IgD-negative memory B cell (primary cell): Measurements from ENCODE around the gene FLT3. TPM values are rescaled to one million over a fixed set of nuclear protein-coding genes. Genes with fewer than 3 reads are reported as not detected.
A peak's percentile ranks its signal among the peaks of the same experiment; 100 is the strongest.
"Not testable (repeated sequence)": the region's sequence is repeated elsewhere in the genome, so short reads cannot be mapped to it uniquely, and the experiment has no call there.

Experiments used
- H3K27ac Mint-ChIP-seq, 3 donors: one replicate each; pipeline ENCODE4 v1.8.0; 2020 to 2022; ENCODE audit warnings: mild to moderate bottlenecking in 3 of 3, mixed read lengths in 3 of 3, moderate library complexity in 1 of 3
- H3K27me3 Mint-ChIP-seq: one replicate; pipeline ENCODE4 v1.8.0; 2021; ENCODE audit warnings: mixed read lengths
- H3K36me3 Mint-ChIP-seq: one replicate; pipeline ENCODE4 v1.8.0; 2020; ENCODE audit warnings: mild to moderate bottlenecking, mixed read lengths
- H3K4me1 Mint-ChIP-seq, 3 donors: one replicate each; pipeline ENCODE4 v1.8.0; 2020 to 2022; ENCODE audit warnings: mixed read lengths in 3 of 3, mild to moderate bottlenecking in 1 of 3
- H3K4me3 Mint-ChIP-seq, 4 donors: one replicate each; pipeline ENCODE4 v1.8.0; 2020 to 2022; ENCODE audit warnings: mild to moderate bottlenecking in 4 of 4, mixed read lengths in 4 of 4, moderate library complexity in 3 of 4
- H3K9me3 Mint-ChIP-seq, 3 donors: one replicate each; pipeline ENCODE4 v1.8.0; 2020 to 2021; ENCODE audit warnings: mixed read lengths in 3 of 3, mild to moderate bottlenecking in 1 of 3
- polyA plus RNA-seq: library from polyadenylated mRNA; unstranded; fragments of 300-500 nt; fragmentation: Illumina TruSeq; gene quantifications from one replicate; pipeline ENCODE4 v1.2.3, GENCODE V29; 2021

The FLT3 gene
- 0.80 TPM for polyA plus RNA-seq

GRCh38 chr13:28100150-28101121 is at the start of gene FLT3:
Gene FLT3 (minus strand): TSS chr13:28100576. CDS start chr13:28100510, 66 bp downstream.
- Mint-ChIP-seq H3K27ac (peak within 1 kb of the TSS in 2 of 3 donors; percentile 40 to 50), H3K9me3 (peaks cover 0 to 2% (median 0%) of the 10 kb centered on the region in 3 donors), H3K27me3 (peaks cover 34% of the 10 kb centered on the region), H3K4me3 (peak within 1 kb of the TSS; percentile 76 to 88 (median 86)), H3K36me3 (peaks cover 2% of the 10 kb centered on the region), H3K4me1 (peaks cover 2 to 13% (median 6%) of the 10 kb centered on the region in 3 donors)

GRCh38 chr13:28147495-28147894 is 47.1 kb upstream of the FLT3 start:
- peaks cover 5% of the 10 kb centered on the region for H3K36me3 Mint-ChIP-seq
- no peak overlapping the region for H3K27ac Mint-ChIP-seq
- peaks cover 0 to under 1% (median 0%) of the 10 kb centered on the region in 3 donors for H3K9me3 Mint-ChIP-seq
- peaks cover 31 to 46% (median 40%) of the 10 kb centered on the region in 3 donors for H3K4me1 Mint-ChIP-seq
- no peaks in the 10 kb centered on the region for H3K27me3 Mint-ChIP-seq
- peak overlapping the region in 2 of 4 donors; percentile 9 to 17 for H3K4me3 Mint-ChIP-seq

DNA sequence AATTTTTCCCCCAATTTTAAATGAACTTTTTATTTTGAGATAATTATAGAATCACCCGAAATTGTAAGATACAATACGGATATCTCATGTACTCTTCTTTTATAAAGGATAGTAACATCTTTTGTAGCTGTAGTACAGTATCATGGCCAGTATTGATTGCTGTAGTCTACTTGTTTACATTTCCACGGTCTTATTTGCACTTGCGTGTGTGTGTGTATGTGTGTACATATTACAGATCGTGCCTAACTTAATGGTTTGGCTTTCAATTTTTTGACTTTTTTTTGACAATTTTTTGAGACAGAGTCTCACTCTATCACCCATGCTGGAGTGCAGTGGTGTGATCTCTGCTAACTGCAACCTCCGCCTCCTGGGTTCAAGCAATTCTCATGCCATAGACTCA is 44.7 kb upstream of the FLT3 start:
- Mint-ChIP-seq H3K4me3 (peak overlapping the region in 1 of 4 donors; percentile 32), H3K36me3 (peaks cover 2% of the 10 kb centered on the region), H3K27me3 (peaks cover 2% of the 10 kb centered on the region), H3K27ac (no peak overlapping the region), H3K4me1 (peaks cover 40 to 53% (median 47%) of the 10 kb centered on the region in 3 donors), H3K9me3 (no peaks in the 10 kb centered on the region)

DNA sequence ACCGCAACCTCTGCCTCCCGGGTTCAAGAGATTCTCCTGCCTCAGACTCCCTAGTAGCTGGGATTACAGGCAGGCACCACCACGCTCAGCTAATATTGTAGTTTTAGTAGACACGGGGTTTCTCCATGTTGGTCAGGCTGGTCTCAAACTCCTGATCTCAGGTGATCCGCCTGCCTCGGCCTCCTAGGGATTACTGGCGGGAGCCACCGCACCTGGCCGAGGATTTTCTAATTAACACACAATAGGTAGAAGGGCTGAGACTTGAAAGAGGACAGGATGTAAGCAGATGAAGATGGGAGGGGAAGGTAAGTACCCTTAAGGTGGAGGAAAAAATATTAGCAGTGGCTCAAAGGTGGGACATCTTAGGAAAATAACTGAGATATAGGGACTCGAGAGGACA is 41.2 kb upstream of the FLT3 start:
- H3K27ac Mint-ChIP-seq, result peak overlapping the region in 2 of 3 donors; percentile 24 to 64
- H3K36me3 Mint-ChIP-seq, H3K27me3 Mint-ChIP-seq, H3K9me3 Mint-ChIP-seq: not testable (repeated sequence)
- H3K4me3 Mint-ChIP-seq, result peak overlapping the region; percentile 60 to 79 (median 69)
- H3K4me1 Mint-ChIP-seq, result peaks cover 35 to 59% (median 50%) of the 10 kb centered on the region in 3 donors

DNA sequence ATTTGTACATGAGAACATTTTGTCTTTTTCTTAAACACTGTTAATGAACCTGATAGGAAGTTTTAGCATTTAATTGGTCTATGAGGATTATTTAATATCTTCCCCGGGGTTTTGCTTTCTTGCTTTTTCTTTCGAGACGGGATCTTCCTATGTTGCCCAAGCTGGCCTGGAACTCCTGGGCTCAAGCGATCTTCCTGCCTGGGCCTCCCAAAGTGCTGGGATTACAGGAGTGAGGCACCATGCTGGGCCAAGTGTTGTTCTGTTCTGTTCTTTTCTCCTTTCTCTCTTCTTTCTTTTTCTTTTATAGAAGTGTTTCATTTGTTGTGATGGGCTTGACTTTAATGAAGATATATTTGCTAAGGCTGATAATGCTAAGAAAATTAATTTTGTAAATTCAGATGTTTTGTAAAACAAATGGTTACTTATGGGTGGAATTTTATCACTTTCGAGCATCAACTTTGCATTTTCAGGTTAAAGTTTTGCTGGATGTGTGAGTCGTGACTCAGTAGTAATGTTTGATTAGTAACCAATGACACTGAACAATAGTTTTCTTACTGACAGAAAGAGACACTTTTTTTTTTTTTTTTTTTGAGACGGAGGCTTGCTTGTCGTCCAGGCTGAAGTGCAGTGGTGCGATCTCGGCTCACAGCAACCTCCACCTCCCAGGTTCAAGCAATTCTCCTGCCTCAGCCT is 40.2 kb upstream of the FLT3 start:
- Mint-ChIP-seq H3K36me3 (no peaks in the 10 kb centered on the region), H3K27ac (peak overlapping the region; percentile 54 to 99 (median 98)), H3K4me3 (peak overlapping the region; percentile 91 to 98 (median 98)), H3K9me3 (no peaks in the 10 kb centered on the region), H3K4me1 (peaks cover 35 to 52% (median 51%) of the 10 kb centered on the region in 3 donors), H3K27me3 (peaks cover 2% of the 10 kb centered on the region)

DNA sequence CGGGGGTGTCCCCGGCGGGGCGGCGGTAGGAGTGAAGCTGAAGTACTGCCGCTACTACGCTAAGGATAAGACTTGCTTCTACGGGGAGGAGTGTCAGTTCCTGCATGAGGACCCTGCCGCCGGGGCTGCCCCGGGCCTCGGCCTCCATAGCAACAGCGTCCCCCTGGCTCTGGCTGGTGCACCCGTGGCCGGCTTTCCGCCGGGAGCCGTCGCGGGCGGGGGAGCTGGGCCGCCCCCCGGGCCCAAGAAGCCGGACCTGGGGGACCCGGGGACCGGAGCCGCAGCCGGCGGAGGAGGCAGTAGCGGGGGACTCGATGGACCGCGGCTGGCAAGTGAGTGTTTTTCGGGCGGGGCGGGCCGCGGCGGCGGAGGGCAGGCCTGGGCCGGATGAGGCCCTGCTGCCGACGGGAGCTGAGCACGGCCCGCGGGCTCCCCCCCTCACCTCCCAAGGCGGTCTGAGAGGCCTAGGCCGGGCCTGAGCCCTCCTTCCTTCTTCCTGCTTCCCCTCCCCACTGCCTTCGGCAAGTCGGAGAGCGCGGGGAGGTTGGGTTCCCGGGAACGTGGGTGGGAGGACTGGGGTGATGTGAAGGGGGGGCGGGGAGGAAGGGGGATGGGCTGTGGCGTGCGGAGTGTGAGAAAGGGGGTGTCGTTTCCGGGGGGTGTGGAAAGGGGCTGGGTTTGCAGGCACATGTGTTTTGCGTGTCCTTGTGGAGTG is 38.5 kb upstream of the FLT3 start:
- Mint-ChIP-seq H3K4me3 (peak overlapping the region; percentile 91 to 98 (median 98)), H3K27me3 (peaks cover 2% of the 10 kb centered on the region), H3K27ac (peak overlapping the region; percentile 85 to 99 (median 98)), H3K4me1 (peaks cover 35 to 52% (median 47%) of the 10 kb centered on the region in 3 donors), H3K9me3 (no peaks in the 10 kb centered on the region), H3K36me3 (no peaks in the 10 kb centered on the region)

DNA sequence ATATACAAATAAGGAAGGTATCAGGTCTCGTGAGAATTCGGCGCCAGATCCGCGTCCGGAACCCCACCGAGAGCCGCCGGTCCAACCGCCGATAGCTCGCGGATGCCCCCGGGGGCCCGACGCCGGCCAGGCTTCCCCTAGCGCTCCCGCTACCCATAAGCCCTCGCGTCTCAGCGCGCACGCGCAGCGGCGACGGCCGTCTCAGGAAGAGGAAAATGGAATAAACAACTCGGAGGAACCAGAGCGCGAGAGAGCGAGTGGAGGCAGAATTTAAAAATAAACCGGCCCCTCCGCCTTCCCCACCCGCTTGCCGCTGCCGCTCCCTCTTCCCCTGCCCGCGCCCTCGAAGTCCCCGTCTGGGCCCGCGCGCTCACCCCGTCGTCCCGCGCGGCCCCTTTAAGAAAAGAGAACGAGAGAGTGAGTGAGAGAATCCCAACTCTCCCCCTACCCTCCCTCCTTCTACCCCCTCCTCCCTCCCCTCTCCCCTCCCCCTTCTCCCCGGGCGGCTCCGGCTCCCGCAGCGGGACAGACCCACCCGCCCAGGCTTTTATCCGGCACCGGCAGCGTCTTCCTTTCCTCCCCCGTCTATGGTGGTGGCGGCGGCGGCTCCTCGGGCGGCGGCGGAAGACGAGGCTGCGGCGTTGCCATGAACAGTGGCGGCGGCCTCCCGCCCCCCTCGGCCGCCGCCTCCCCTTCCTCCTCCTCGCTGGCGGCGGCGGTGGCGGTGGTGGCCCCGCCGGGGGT is 37.8 kb upstream of the FLT3 start, which contains the start of gene PAN3:
Gene PAN3, plus strand, starts transcription at position 534 of the 744 bp plus-strand sequence. Its CDS starts 113 bp downstream, at position 647.
- H3K27me3 Mint-ChIP-seq, result peaks cover 2% of the 10 kb centered on the region
- H3K27ac Mint-ChIP-seq, result peak within 1 kb of the TSS; percentile 98 to 99 (median 99)
- H3K4me1 Mint-ChIP-seq, result peaks cover 30 to 46% (median 42%) of the 10 kb centered on the region in 3 donors
- H3K9me3 Mint-ChIP-seq, result no peaks in the 10 kb centered on the region
- H3K4me3 Mint-ChIP-seq, result peak within 1 kb of the TSS; percentile 91 to 98 (median 98)
- no peaks in the 10 kb centered on the region for H3K36me3 Mint-ChIP-seq

- Mint-ChIP-seq H3K27me3 (peaks cover 2% of the 10 kb centered on the region), H3K9me3 (no peaks in the 10 kb centered on the region), H3K27ac (peak overlapping the region; percentile 98 to 99 (median 99)), H3K4me3 (peak overlapping the region; percentile 91 to 98 (median 98)), H3K4me1 (peaks cover 25 to 40% (median 36%) of the 10 kb centered on the region in 3 donors), H3K36me3 (no peaks in the 10 kb centered on the region)
Measured at GRCh38 chr13:28137596-28137995, 37.2 kb upstream of the FLT3 start.

GRCh38 chr13:28136916-28137315 is 36.5 kb upstream of the FLT3 start:
- Mint-ChIP-seq H3K27ac (peak overlapping the region; percentile 98 to 99 (median 99)), H3K9me3 (no peaks in the 10 kb centered on the region), H3K36me3 (no peaks in the 10 kb centered on the region), H3K27me3 (peaks cover 2% of the 10 kb centered on the region), H3K4me1 (peaks cover 19 to 33% (median 30%) of the 10 kb centered on the region in 3 donors), H3K4me3 (peak overlapping the region; percentile 91 to 98 (median 98))

GRCh38 chr13:28131646-28132045 is 31.3 kb upstream of the FLT3 start:
- Mint-ChIP-seq H3K36me3 (peaks cover 3% of the 10 kb centered on the region), H3K27ac (no peak overlapping the region), H3K4me1 (peaks cover 5 to 9% (median 8%) of the 10 kb centered on the region in 3 donors), H3K27me3 (no peaks in the 10 kb centered on the region), H3K9me3 (no peaks in the 10 kb centered on the region), H3K4me3 (no peak overlapping the region)

GRCh38 chr13:28129911-28130693 is 29.7 kb upstream of the FLT3 start:
- peaks cover 4 to 9% (median 9%) of the 10 kb centered on the region in 3 donors for H3K4me1 Mint-ChIP-seq
- H3K4me3 Mint-ChIP-seq, result peak overlapping the region in 1 of 4 donors; percentile 2
- no peaks in the 10 kb centered on the region for H3K9me3 Mint-ChIP-seq
- H3K36me3 Mint-ChIP-seq, result peaks cover 3% of the 10 kb centered on the region
- no peaks in the 10 kb centered on the region for H3K27me3 Mint-ChIP-seq
- no peak overlapping the region for H3K27ac Mint-ChIP-seq

- H3K27me3 Mint-ChIP-seq, result no peaks in the 10 kb centered on the region
- peaks cover 3% of the 10 kb centered on the region for H3K36me3 Mint-ChIP-seq
- H3K9me3 Mint-ChIP-seq, result no peaks in the 10 kb centered on the region
Measured at GRCh38 chr13:28128926-28129325, 28.6 kb upstream of the FLT3 start.

DNA sequence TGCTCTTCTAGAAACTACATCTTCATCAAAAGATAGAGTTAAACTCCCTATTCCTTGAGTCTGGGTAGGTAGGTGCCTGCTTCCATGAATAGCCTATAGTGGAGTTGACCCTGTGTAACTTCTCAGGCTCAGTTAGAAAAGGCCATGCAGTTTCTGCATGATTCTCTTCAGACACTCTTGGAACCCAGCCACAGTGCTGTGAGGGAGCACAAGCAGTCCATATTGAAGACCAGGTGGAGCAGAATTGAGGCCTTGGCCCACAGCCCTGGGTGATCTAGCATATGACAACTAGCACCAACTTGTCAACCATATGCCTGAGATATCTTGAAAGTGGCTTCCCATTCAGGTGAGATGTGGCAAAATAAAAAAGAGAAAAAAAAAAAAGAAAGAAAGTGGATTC is 27.7 kb upstream of the FLT3 start:
- Mint-ChIP-seq H3K4me3 (no peak overlapping the region), H3K36me3 (peaks cover 3% of the 10 kb centered on the region), H3K27me3 (no peaks in the 10 kb centered on the region), H3K4me1 (peaks cover 4 to 9% (median 9%) of the 10 kb centered on the region in 3 donors), H3K27ac (peak overlapping the region in 1 of 3 donors; percentile 67), H3K9me3 (no peaks in the 10 kb centered on the region)

More at GRCh38 chr13:28128926-28129325, 28.6 kb upstream of the FLT3 start:
- no peak overlapping the region for H3K27ac Mint-ChIP-seq
- no peak overlapping the region for H3K4me3 Mint-ChIP-seq
- H3K4me1 Mint-ChIP-seq, result peaks cover 4 to 9% (median 9%) of the 10 kb centered on the region in 3 donors
